ENCODE measurements around the gene MET. TPM values are rescaled to one million over a fixed set of nuclear protein-coding genes. Genes with fewer than 3 reads are reported as not detected.

The MET gene
- total and polyA plus RNA-seq, 2 of the 8 experiments (the other 6 are each of a cell fraction or from before 2014, with no cell fraction given): 3.5 to 12.9 TPM

- no peak overlapping the region for H3K9ac ChIP-seq (replicated peaks in 1 of 4; ENCODE audit: extremely low read depth in 1 of 4, low read depth in 3 of 4, low read length in 3 of 4)
- no peak overlapping the region for H3K4ac ChIP-seq (replicated peaks; ENCODE audit: insufficient read length, low read depth, low read length)
- H2BK12ac ChIP-seq (ENCODE audit: low read depth, low read length): no peak overlapping the region
- no peaks in the 10 kb centered on the region for H4K20me1 ChIP-seq (replicated peaks in 1 of 2; ENCODE audit: control insufficient read depth in 1 of 2, insufficient read depth in 2 of 2, low read length in 2 of 2)
- peaks cover 0 to 10% (median 2%) of the 10 kb centered on the region in 4 experiments; a peak in 4 of 7 replicates for H3K4me1 ChIP-seq (replicated peaks in 1 of 4; ENCODE audit: control insufficient read depth in 3 of 4, insufficient read depth in 4 of 4, low read length in 3 of 4)
- no peak overlapping the region for H2BK20ac ChIP-seq (ENCODE audit: low read length)
- H3K23ac ChIP-seq (ENCODE audit: insufficient read length): no peak overlapping the region
- WGBS, 2 experiments (ENCODE audit: extremely low coverage in 1 of 2, insufficient coverage in 1 of 2, insufficient read length in 1 of 2, insufficient replicate concordance in 2 of 2, low coverage in 1 of 2, low lambda C conversion rate in 2 of 2, missing lambda C conversion rate in 1 of 2): 69% methylated on average over 2 of the region's 2 CpGs; no CpG with 5 or more reads in 1 of the 2 experiments
- no peak overlapping the region for H3K56ac ChIP-seq (replicated peaks; ENCODE audit: insufficient read length, low read depth, low read length)
- ChIA-PET CTCF (ENCODE audit: partially characterized antibody) (no interaction called here), POLR2A (ENCODE audit: partially characterized antibody) (interaction anchor here (0.6 kb wide), 1 partner anchor 12 kb away, joined by 4 read pairs; no protein-coding TSS in a partner anchor)
- no peak overlapping the region for H2AK5ac ChIP-seq (ENCODE audit: low read depth, low read length)
- H3K14ac ChIP-seq (ENCODE audit: insufficient read length): no peak overlapping the region
- H3K18ac ChIP-seq (ENCODE audit: extremely low read depth, low read length): no peak overlapping the region
- no peaks in the 10 kb centered on the region for H3K9me3 ChIP-seq (ENCODE audit: insufficient read depth in 2 of 2, low read depth in 1 of 2, low read length in 1 of 2)
- no peak overlapping the region for H4K8ac ChIP-seq (ENCODE audit: extremely low read depth, insufficient read depth, low read length)
- H3K27ac ChIP-seq (ENCODE audit: low read depth, low read length): no peak overlapping the region
- no peak overlapping the region for H3K4me2 ChIP-seq (ENCODE audit: insufficient read depth in 1 of 2, low read depth in 2 of 2, low read length in 2 of 2)
- no peak overlapping the region for H3K4me3 ChIP-seq (ENCODE audit: extremely low read depth in 1 of 4, insufficient read depth in 2 of 4, low read depth in 3 of 4, low read length in 4 of 4)
- no peaks in the 10 kb centered on the region for H3K23me2 ChIP-seq (ENCODE audit: low read depth, low read length)
- no peak overlapping the region for H2AFZ ChIP-seq (ENCODE audit: low read length)
- H4K91ac ChIP-seq (replicated peaks; ENCODE audit: insufficient read length, low read length): no peak overlapping the region
- no peaks in the 10 kb centered on the region for H3K79me2 ChIP-seq (ENCODE audit: control insufficient read depth in 1 of 2, insufficient read depth in 2 of 2, low read length in 2 of 2)
- FAIRE-seq: no peak
- no peak overlapping the region for H4K5ac ChIP-seq (ENCODE audit: insufficient read length, low read depth, low read length)
- H2BK120ac ChIP-seq (replicated peaks; ENCODE audit: low read depth, low read length): no peak overlapping the region
- no peaks in the 10 kb centered on the region for H3K36me3 ChIP-seq (ENCODE audit: control insufficient read depth in 2 of 4, insufficient read depth in 4 of 4, low read length in 3 of 4)
- H3K27me3 ChIP-seq (replicated peaks in 1 of 4; ENCODE audit: control insufficient read depth in 3 of 4, extremely low read depth in 1 of 4, insufficient read depth in 3 of 4, low read length in 3 of 4): no peaks in the 10 kb centered on the region
- no peaks in the 10 kb centered on the region for H3K79me1 ChIP-seq (ENCODE audit: low read depth, low read length)
- no peak overlapping the region for H2BK15ac ChIP-seq (ENCODE audit: low read length)
- no peak overlapping the region for H2BK5ac ChIP-seq (ENCODE audit: low read depth, low read length)
- no peak for DNase-seq (ENCODE audit: low read depth in 1 of 2, low spot score in 2 of 2)
- no peak for TF ChIP-seq NRF1 (IDR thresholded peaks at IDR 0.05; ENCODE audit: low read depth, low read length)
- no peak for TF ChIP-seq BCL11A (IDR thresholded peaks at IDR 0.05; ENCODE audit: low read depth in 2 of 2, low read length in 2 of 2)
- TF ChIP-seq, protein P1, sequence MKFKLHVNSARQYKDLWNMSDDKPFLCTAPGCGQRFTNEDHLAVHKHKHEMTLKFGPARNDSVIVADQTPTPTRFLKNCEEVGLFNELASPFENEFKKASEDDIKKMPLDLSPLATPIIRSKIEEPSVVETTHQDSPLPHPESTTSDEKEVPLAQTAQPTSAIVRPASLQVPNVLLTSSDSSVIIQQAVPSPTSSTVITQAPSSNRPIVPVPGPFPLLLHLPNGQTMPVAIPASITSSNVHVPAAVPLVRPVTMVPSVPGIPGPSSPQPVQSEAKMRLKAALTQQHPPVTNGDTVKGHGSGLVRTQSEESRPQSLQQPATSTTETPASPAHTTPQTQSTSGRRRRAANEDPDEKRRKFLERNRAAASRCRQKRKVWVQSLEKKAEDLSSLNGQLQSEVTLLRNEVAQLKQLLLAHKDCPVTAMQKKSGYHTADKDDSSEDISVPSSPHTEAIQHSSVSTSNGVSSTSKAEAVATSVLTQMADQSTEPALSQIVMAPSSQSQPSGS (IDR thresholded peaks at IDR 0.05; ENCODE audit: low read length): no peak
- TF ChIP-seq POLR2A (IDR thresholded peaks at IDR 0.05; ENCODE audit: control extremely low read depth in 1 of 2, low read depth in 2 of 2, low read length in 2 of 2): no peak
- TF ChIP-seq GTF2F1 (IDR thresholded peaks at IDR 0.05; ENCODE audit: borderline replicate concordance, low read depth, low read length): no peak
- no peak for TF ChIP-seq EP300 (IDR thresholded peaks at IDR 0.05; ENCODE audit: borderline replicate concordance in 1 of 2, low read depth in 2 of 2, low read length in 2 of 2)
- TF ChIP-seq CTBP2 (IDR thresholded peaks at IDR 0.05; ENCODE audit: borderline replicate concordance, insufficient read depth, insufficient read length, low read length): no peak
- TF ChIP-seq HDAC2 (IDR thresholded peaks at IDR 0.05; ENCODE audit: borderline replicate concordance in 1 of 2, low read depth in 2 of 2, low read length in 2 of 2): no peak
- no peak for TF ChIP-seq GABPA (IDR thresholded peaks at IDR 0.05; ENCODE audit: borderline replicate concordance, insufficient read depth, low read length)
- no peak for TF ChIP-seq TAF7 (optimal IDR thresholded peaks at IDR 0.05; ENCODE audit: borderline replicate concordance, low read depth, low read length)
Measured at GRCh38 chr7:116702046-116702785, 30.2 kb downstream of the MET start.
